HepG2 (cell line): ENCODE results near the gene OSGEPL1. TPM values are rescaled to one million over a fixed set of nuclear protein-coding genes. Genes with fewer than 3 reads are reported as not detected.

Source experiments
- AGO2 ChIP-seq: fragments of 200-400 bp; formaldehyde crosslinking; optimal IDR thresholded peaks from 2 replicates; pipeline ENCODE3; 2017; ENCODE audit warnings: mild to moderate bottlenecking, low read depth, low read length, moderate library complexity
- CENPX ChIP-seq: sonication (generic); formaldehyde crosslinking; IDR thresholded peaks from 2 replicates; pipeline ENCODE4 v1.9.0; 2021; ENCODE audit warnings: mild to moderate bottlenecking, missing genetic modification reagents, moderate library complexity
- LCORL ChIP-seq, 2 experiments: fragments of 450-650 bp in 1 of 2; sonication (generic) in 1 of 2; formaldehyde crosslinking in 1 of 2; IDR thresholded peaks; 2 replicates each; pipeline versions ENCODE4 v1.5.0 to v1.6.1; 2017 to 2020; ENCODE audit warnings: antibody characterized with exemption in 1 of 2, missing genetic modification reagents in 1 of 2
- MLXIP ChIP-seq: sonication (generic); formaldehyde crosslinking; IDR thresholded peaks from 2 replicates; pipeline ENCODE4 v1.9.0; 2021; ENCODE audit warnings: missing genetic modification reagents, borderline replicate concordance
- MTA3 ChIP-seq: sonication (generic); formaldehyde crosslinking; IDR thresholded peaks from 2 replicates; pipeline ENCODE4 v1.4.0; 2020; ENCODE audit warnings: missing genetic modification reagents
- NFIB ChIP-seq: sonication (generic); formaldehyde crosslinking; IDR thresholded peaks from 2 replicates; pipeline ENCODE4 v1.9.0; 2021; ENCODE audit warnings: missing genetic modification reagents, mild to moderate bottlenecking, borderline replicate concordance
- NR2C2 ChIP-seq: sonication (generic); formaldehyde crosslinking; IDR thresholded peaks from 2 replicates; pipeline ENCODE4 v1.4.0; 2020; ENCODE audit warnings: missing genetic modification reagents, mild to moderate bottlenecking, moderate library complexity, borderline replicate concordance
- NR2F1 ChIP-seq, 2 experiments: fragments of 450-650 bp in 1 of 2; formaldehyde crosslinking in 1 of 2; IDR thresholded peaks; 2 replicates each; pipeline versions ENCODE4 v1.5.0 to v1.6.1; 2016 to 2020; ENCODE audit warnings: mild to moderate bottlenecking in 1 of 2, missing compliant biosample characterization in 1 of 2, missing genetic modification reagents in 1 of 2, moderate library complexity in 1 of 2
- SALL1 ChIP-seq: sonication (generic); formaldehyde crosslinking; IDR thresholded peaks from 2 replicates; pipeline ENCODE4 v1.8.0; 2022; ENCODE audit warnings: mild to moderate bottlenecking, missing genetic modification reagents
- SRY ChIP-seq: sonication (generic); formaldehyde crosslinking; IDR thresholded peaks from 2 replicates; pipeline ENCODE4 v1.8.0; 2022; ENCODE audit warnings: mild to moderate bottlenecking, missing genetic modification reagents
- TEAD2 ChIP-seq: sonication (generic); formaldehyde crosslinking; IDR thresholded peaks from 2 replicates; pipeline ENCODE4 v1.9.0; 2021; ENCODE audit warnings: missing genetic modification reagents
- ZNF317 ChIP-seq: sonication (generic); formaldehyde crosslinking; IDR thresholded peaks from 2 replicates; pipeline ENCODE4 v1.5.0; 2020; ENCODE audit warnings: mild to moderate bottlenecking, missing genetic modification reagents
- ZNF382 ChIP-seq: sonication (generic); formaldehyde crosslinking; IDR thresholded peaks from 2 replicates; pipeline ENCODE4 v1.5.0; 2020; ENCODE audit warnings: missing genetic modification reagents, mild to moderate bottlenecking, borderline replicate concordance
- ZNF552 ChIP-seq: sonication (generic); formaldehyde crosslinking; IDR thresholded peaks from 2 replicates; pipeline ENCODE4 v1.9.0; 2022; ENCODE audit warnings: missing genetic modification reagents, mild to moderate bottlenecking, borderline replicate concordance
- ZNF576 ChIP-seq: sonication (generic); formaldehyde crosslinking; IDR thresholded peaks from 2 replicates; pipeline ENCODE4 v1.4.0; 2020; ENCODE audit warnings: mild to moderate bottlenecking, missing genetic modification reagents
- ZNF577 ChIP-seq: sonication (generic); formaldehyde crosslinking; IDR thresholded peaks from 2 replicates; pipeline ENCODE4 v1.4.0; 2020; ENCODE audit warnings: mild to moderate bottlenecking, low read depth, missing genetic modification reagents, borderline replicate concordance
- ZNF691 ChIP-seq: sonication (generic); formaldehyde crosslinking; IDR thresholded peaks from 2 replicates; pipeline ENCODE4 v1.4.0; 2020; ENCODE audit warnings: missing genetic modification reagents, low read depth, mild to moderate bottlenecking, borderline replicate concordance
- polyA plus RNA-seq, 8 experiments: library from polyadenylated mRNA; depleted of rRNA in 3 of 8; stranded (reverse) in 7 of 8; unstranded in 1 of 8; fragments of >200 nt; fragmentation: Illumina TruSeq in 4 of 8; extraction: Trizol in 4 of 8; gene quantifications; 2 replicates each; pipeline versions ENCODE4 v1.2.1 to v1.2.3, GENCODE V29; 2011 to 2016; ENCODE audit warnings: low read depth in 4 of 8, missing spikeins in 1 of 8, mixed read lengths in 1 of 8; ENCODE audit not compliant: insufficient read depth in 1 of 8
- total RNA-seq, 5 experiments: library from RNA; depleted of rRNA; stranded (reverse); fragments of >200 nt; fragmentation: Illumina TruSeq; extraction: Trizol; gene quantifications; 2 replicates each; pipeline ENCODE4 v1.2.3, GENCODE V29; 2016; ENCODE audit warnings: low read depth in 1 of 5
- TF ChIP-seq, protein P1 (sequence below): sonication (generic); formaldehyde crosslinking; IDR thresholded peaks from 2 replicates; pipeline ENCODE4 v1.4.0; 2020; ENCODE audit warnings: missing genetic modification reagents
- TF ChIP-seq, protein P2 (sequence below): sonication (generic); formaldehyde crosslinking; IDR thresholded peaks from 2 replicates; pipeline ENCODE4 v1.5.1; 2020; ENCODE audit warnings: mild to moderate bottlenecking, moderate library complexity, missing genetic modification reagents

OSGEPL1 gene
- total and polyA plus RNA-seq, 2 of the 13 experiments (the other 11 are each of a cell fraction or from before 2014, with no cell fraction given) = 10.2 to 10.8 TPM

DNA sequence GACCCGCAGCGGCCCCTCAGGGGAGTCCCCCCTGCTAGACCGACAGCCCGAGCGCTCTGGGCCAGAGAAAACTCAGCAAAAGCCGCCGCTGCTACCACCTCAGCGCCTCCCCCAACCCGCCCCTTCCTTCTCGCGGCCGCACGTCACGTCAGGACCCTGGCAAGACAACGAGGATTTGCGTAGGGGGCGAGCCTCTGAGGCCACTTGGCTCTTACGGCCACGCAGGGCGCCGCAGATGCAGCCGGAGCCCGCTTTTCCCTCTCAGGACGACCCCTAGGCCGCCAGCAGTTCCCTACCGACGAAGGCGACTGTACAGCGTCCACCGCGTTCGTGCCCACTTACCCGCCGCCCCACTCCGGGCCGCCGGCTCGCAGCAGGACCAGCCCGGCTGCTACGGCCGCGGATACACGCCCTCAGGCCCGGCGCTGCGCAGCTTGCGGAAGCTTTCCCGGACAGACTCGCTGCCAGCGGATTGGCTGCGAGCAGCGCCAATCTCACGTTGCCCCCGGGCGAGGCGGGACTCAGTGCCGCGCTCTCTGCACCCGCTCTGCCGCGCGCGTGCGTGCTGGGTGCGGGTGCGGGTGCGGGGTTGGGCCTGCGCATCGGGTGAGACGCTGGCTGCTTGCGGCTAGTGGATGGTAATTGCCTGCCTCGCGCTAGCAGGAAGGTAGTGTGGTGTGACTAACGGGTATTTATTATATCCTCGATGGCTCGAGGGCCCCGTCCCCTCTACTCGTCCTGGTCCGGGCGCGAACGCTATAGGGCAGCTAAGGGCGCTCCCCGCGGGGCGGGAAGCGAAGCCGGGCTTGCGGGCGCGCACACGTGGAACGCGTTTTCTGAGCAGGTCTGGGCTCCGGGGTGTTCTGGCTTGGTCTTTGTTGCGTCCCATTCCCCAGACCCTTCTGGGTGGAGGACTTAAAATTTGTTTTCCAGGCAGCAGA is 21.6 kb upstream of the OSGEPL1 start, which contains the start of the genes ORMDL1 and PMS1 (continued):
- TF ChIP-seq TEAD2 (CRISPR knock-in tag) = peak; percentile 60; the same call in 1 of the 2 replicates
- peak; percentile 92 for TF ChIP-seq ZNF317 (CRISPR knock-in tag)
- TF ChIP-seq, protein P1, sequence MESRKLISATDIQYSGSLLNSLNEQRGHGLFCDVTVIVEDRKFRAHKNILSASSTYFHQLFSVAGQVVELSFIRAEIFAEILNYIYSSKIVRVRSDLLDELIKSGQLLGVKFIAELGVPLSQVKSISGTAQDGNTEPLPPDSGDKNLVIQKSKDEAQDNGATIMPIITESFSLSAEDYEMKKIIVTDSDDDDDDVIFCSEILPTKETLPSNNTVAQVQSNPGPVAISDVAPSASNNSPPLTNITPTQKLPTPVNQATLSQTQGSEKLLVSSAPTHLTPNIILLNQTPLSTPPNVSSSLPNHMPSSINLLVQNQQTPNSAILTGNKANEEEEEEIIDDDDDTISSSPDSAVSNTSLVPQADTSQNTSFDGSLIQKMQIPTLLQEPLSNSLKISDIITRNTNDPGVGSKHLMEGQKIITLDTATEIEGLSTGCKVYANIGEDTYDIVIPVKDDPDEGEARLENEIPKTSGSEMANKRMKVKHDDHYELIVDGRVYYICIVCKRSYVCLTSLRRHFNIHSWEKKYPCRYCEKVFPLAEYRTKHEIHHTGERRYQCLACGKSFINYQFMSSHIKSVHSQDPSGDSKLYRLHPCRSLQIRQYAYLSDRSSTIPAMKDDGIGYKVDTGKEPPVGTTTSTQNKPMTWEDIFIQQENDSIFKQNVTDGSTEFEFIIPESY (CRISPR knock-in tag) = peak; percentile 58; the same call in 1 of the 2 replicates
- TF ChIP-seq ZNF576 (CRISPR knock-in tag) = peak; percentile 86; the same call in 1 of the 2 replicates
- TF ChIP-seq ZNF577 (CRISPR knock-in tag) = peak; percentile 59; the same call in 1 of the 2 replicates
- TF ChIP-seq NR2C2 (CRISPR knock-in tag) = peak; percentile 95
- TF ChIP-seq NFIB (CRISPR knock-in tag) = no peak; the same call in 1 of the 2 replicates
- TF ChIP-seq MLXIP (CRISPR knock-in tag) = peak; percentile 22; the same call in 1 of the 2 replicates
- TF ChIP-seq ZNF691 (CRISPR knock-in tag) = peak; percentile 93; the same call in 1 of the 2 replicates
- TF ChIP-seq ZNF382 (CRISPR knock-in tag) = no peak
- TF ChIP-seq LCORL (IDR thresholded peaks at IDR 0.05) = no peak
- peak; percentile 30; the same call in 1 of the 2 replicates for TF ChIP-seq LCORL (CRISPR knock-in tag; IDR thresholded peaks at IDR 0.05)
- peak; percentile 96 for TF ChIP-seq AGO2
- TF ChIP-seq MTA3 = no peak
- no peak for TF ChIP-seq CENPX (CRISPR knock-in tag)
- TF ChIP-seq ZNF552 = peak; percentile 97
- no peak for TF ChIP-seq NR2F1 (CRISPR knock-in tag; IDR thresholded peaks at IDR 0.05)
- TF ChIP-seq SALL1 (CRISPR knock-in tag) = peak; percentile 91
- TF ChIP-seq, protein P2, sequence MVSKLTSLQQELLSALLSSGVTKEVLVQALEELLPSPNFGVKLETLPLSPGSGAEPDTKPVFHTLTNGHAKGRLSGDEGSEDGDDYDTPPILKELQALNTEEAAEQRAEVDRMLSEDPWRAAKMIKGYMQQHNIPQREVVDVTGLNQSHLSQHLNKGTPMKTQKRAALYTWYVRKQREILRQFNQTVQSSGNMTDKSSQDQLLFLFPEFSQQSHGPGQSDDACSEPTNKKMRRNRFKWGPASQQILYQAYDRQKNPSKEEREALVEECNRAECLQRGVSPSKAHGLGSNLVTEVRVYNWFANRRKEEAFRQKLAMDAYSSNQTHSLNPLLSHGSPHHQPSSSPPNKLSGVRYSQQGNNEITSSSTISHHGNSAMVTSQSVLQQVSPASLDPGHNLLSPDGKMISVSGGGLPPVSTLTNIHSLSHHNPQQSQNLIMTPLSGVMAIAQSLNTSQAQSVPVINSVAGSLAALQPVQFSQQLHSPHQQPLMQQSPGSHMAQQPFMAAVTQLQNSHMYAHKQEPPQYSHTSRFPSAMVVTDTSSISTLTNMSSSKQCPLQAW = peak; percentile 93
- peak; percentile 97 for TF ChIP-seq SRY
